Spleen (tissue), 7 donors: ENCODE data around the gene PCDH15.

Source experiments
- POLR2AphosphoS5 ChIP-seq, 3 donors: sonication (generic); formaldehyde crosslinking; IDR thresholded peaks; one replicate each; pipeline ENCODE4 v1.5.1; 2017; ENCODE audit warnings: antibody characterized with exemption in 3 of 3
- TF ChIP-seq, protein P1 (sequence below), 11 experiments: fragments of 200-600 bp in 7 of 11; fragments of 450-650 bp in 4 of 11; sonication (generic) in 4 of 11; IDR thresholded peaks in 8 of 11; conservative IDR thresholded peaks in 3 of 11; 1 replicate in 7 of 11; 2 replicates in 4 of 11; pipeline versions ENCODE4 v1.4.0 to v1.8.0; 2016 to 2021; ENCODE audit warnings: antibody characterized with exemption in 11 of 11, inconsistent platforms in 4 of 11, mild to moderate bottlenecking in 1 of 11
- donor health status: DM: no; HTN: no; CAD: no; lungs with moderate emphysema.
- donor health status: DM: no; HTN: no; CAD: no.
- donor health status: DM: no; HTN: no; CAD: no.

DNA sequence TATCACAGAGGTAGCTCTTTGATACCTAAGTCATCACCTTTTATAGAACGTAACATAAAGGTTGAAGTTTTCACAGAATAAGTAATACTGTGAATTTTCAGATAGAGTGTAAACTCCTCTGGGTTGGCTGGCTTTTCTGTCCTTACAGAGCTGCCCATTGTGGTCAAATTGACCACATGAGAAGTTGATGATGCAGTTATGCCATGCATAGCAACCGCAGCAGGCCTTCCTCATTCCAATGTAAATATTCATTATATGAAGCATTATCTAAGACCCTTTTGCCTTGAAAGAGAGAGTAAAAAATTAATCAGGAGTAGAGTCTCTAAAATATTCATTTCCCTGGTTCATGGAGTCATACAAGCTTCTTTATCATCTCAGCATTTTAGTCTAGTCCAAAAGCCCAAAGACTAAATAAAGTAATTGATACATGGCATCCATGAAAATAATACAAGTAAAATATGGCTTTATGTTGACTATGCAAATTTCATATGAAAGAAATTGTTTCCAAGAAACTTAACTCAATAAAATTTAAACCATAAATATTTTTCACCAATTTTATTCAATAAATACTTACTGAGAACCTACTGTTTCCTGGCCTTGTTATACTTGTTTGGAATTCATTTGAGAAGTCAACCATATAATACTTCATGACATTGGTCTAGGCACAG lies 516.4 kb downstream of the PCDH15 start:
- TF ChIP-seq, protein P1, sequence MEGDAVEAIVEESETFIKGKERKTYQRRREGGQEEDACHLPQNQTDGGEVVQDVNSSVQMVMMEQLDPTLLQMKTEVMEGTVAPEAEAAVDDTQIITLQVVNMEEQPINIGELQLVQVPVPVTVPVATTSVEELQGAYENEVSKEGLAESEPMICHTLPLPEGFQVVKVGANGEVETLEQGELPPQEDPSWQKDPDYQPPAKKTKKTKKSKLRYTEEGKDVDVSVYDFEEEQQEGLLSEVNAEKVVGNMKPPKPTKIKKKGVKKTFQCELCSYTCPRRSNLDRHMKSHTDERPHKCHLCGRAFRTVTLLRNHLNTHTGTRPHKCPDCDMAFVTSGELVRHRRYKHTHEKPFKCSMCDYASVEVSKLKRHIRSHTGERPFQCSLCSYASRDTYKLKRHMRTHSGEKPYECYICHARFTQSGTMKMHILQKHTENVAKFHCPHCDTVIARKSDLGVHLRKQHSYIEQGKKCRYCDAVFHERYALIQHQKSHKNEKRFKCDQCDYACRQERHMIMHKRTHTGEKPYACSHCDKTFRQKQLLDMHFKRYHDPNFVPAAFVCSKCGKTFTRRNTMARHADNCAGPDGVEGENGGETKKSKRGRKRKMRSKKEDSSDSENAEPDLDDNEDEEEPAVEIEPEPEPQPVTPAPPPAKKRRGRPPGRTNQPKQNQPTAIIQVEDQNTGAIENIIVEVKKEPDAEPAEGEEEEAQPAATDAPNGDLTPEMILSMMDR (IDR thresholded peaks at IDR 0.05 in 8 of 11, conservative IDR thresholded peaks at IDR 0.05 in 3 of 11): no peak
- no peak for TF ChIP-seq POLR2AphosphoS5 (IDR thresholded peaks at IDR 0.05)
